ENCODE data around the gene ZNF93.
"Not testable (repeated sequence)": the region's sequence is repeated elsewhere in the genome, so short reads cannot be mapped to it uniquely, and the experiment has no call there.

Gene ZNF93

GRCh38 chr19:19900729-19901444 lies at the start of gene ZNF93:
Gene ZNF93, plus strand, starts transcription at chr19:19900946. Its CDS starts 143 bp downstream, at chr19:19901089.
- DNase-seq (ENCODE audit: low read depth) = peak; percentile 77

- DNase-seq (ENCODE audit: low read depth) = not testable (repeated sequence)
These were observed 49.0 kb upstream of the ZNF93 start for GRCh38 chr19:19851740-19852139.

- DNase-seq (ENCODE audit: low read depth) = no peak
These were observed 42.0 kb upstream of the ZNF93 start for GRCh38 chr19:19858751-19859150.

DNA sequence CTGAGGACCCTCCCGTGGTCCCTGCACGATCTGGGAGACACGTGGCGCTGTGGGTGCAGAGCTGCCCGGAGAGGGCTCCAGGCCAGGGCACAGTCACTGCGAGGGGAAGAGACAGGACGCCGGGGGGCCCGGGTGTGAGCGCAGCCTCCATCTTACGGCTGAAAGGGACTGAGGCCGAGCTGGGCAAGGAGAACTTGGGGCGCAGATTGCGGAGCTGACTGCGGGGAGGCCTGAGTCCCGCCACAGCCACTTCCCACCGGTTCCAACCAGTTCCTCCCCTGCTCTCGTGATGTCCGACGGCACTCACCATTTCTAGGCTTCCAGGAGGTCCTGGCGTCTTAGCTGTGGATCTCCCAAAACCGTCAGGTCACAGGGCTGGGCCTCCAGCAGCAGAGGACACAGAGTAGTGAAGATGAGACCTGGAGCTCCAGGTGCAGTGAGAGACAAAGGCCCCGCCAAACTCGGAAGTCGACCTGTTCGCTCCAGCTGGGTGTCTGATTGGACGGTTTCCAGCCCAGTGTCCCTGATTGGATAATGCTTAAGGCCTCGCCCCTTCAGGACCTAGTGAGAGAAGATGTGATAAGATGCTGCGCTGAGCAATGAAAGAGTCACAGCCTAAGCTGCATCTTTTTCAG lies 39.9 kb upstream of the ZNF93 start:
- no peak for DNase-seq (ENCODE audit: low read depth)

DNA sequence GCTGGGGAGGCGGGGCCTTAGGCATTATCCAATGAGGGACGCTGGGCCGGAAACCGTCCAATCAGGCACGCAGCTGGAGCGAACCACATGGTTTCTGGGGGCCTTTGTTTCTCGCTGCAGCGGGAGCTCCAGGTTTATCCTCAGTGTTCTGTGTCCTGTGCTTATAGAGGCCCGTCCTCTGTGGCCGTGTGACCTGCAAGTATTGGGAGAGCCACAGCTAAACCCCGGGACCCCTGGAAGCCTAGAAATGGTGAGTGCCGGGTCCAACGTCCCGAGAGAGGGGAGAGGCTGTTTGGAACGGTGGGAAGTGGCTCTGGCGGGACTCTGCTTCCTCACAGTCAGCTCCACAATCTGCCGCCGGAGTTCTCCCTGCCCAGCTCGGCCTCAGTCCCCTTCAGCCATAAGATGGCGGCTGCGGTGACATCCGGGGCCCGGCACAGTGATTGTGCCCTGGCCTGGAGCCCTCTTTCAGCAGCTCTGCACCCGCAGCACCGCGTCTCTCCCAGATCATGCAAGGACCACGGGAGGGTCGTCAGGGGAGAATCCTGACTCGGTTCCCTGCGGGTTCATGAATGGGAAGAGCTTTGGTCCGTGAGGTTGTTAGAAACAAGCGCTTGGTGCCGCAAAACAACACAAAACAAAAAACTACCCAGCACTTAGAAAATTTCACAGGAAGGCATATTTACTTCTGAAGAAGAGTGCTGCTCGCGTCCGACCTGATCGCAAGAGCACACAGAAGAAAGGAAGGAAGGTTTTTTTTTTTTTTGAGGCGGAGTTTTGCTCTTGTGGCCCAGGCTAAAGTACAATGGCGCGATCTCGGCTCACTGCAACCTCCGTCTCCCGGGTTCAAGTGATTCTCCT lies 34.8 kb upstream of the ZNF93 start, which contains the start of gene ZNF253:
ZNF253 (plus strand) TSS at position 133 of the 861 bp plus-strand sequence; CDS start at position 248, 115 bp downstream.
- peak; percentile 96 for DNase-seq (ENCODE audit: low read depth)

DNA sequence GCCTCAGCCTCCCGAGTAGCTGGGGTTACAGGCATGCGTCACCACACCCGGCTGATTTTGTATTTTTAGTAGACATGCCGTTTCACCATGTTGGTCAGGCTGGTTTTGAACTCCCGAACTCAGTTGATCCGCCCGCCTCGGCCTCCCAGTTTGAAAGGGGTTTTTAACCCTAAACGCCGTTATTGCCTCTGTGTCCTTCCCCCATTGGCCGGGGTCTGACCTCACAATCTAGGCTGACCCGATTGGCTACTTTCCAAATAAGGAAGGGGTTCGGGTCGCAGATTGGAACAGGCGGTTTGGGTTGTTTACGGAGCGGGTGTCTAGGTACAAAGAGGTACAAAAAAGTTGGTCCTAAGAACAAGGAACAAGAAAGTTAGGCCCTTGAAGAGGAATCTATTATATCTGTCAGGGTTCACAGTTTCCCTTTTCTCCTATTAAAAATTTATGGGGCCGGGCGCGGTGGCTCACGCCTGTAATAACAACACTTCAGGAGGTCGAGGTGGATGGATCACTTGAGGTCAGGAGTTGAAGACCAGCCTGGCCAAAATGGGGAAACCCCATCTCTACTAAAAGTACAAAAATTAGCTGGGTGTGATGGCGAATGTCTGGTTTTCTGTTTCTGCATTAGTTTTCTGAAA lies 34.0 kb upstream of the ZNF93 start:
- DNase-seq (ENCODE audit: low read depth) = no peak

GRCh38 chr19:19870086-19870485 lies 30.7 kb upstream of the ZNF93 start:
- not testable (repeated sequence) for DNase-seq (ENCODE audit: low read depth)

GRCh38 chr19:19871932-19872331 lies 28.8 kb upstream of the ZNF93 start:
- no peak for DNase-seq (ENCODE audit: low read depth)

GRCh38 chr19:19873381-19873780 lies 27.4 kb upstream of the ZNF93 start:
- no peak for DNase-seq (ENCODE audit: low read depth)

- no peak for DNase-seq (ENCODE audit: low read depth)
These were observed 23.0 kb upstream of the ZNF93 start for GRCh38 chr19:19877724-19878123.

- DNase-seq (ENCODE audit: low read depth) = no peak
These were observed 16.2 kb upstream of the ZNF93 start for GRCh38 chr19:19884583-19884982.

- not testable (repeated sequence) for DNase-seq (ENCODE audit: low read depth)
These were observed 8.4 kb upstream of the ZNF93 start for GRCh38 chr19:19892055-19892941.

DNA sequence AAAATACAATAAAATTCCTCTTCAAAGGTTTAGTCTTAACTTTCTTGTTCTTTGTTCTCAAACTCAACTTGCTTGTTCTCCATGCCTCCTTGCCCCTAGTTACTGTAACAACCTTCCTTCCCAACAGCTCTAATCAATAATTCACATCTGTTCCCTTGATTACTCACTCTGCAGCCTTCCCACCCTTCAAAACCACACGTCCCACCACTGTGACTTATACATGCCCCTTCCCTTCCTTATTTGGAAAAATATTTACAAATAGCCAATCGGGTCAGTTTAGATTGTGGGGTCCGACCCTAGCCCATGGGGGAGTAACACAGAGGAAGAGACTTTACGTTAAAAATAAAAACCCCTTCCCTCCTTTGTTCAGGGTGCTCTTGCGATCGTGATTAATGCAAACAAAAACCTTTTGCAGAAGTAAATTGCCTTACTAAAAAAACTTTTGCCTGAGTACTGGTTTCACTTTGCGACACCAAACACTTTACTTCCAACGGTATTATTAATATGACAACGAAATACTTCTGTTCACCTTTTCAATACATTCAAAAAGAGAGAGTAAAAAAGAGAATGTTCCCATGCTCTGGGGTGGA lies 512 bp upstream of the ZNF93 start:
- no peak for DNase-seq (ENCODE audit: low read depth)

DNA sequence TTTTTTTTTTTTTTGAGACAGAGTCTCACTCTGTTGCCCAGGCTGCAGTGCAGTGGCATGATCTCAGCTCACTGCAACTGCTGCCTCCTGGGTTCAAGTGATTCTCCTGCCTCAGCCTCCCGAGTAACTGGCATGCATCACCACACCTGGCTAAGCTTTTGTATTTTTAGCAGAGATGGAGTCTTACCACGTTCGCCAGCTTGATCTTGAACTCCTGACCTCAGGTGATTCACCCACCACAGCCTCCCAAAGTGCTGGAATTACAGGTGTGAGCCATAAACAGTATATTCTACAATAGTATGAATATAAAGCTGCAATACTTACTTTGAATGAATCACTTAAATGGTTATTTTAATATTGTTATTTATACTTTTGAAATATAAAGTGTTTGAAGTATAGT lies 6.8 kb downstream of the ZNF93 start:
- DNase-seq (ENCODE audit: low read depth) = not testable (repeated sequence)

DNA sequence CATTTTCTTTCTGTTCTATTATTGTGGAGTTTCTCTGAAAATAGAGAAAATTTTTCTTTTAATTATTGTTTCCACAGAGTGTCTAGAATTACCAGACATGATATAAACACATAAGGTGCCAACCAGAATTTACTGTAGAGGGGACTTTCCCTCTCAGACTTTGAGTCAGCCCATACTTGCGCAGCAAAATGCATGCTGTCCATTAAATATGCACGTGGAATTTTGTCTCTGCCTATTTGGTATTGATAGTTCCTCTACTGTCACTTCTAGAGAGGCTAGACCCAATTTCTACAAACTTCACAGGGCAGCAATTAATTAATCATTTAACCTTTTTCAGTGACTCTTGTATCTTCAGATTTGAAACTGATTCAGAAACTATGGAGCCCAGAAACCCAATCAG lies 8.9 kb downstream of the ZNF93 start:
- DNase-seq (ENCODE audit: low read depth) = no peak

GRCh38 chr19:19911150-19911549 lies 10.4 kb downstream of the ZNF93 start:
- no peak for DNase-seq (ENCODE audit: low read depth)

- DNase-seq (ENCODE audit: low read depth) = no peak
These were observed 13.8 kb downstream of the ZNF93 start for GRCh38 chr19:19914596-19914995.

DNA sequence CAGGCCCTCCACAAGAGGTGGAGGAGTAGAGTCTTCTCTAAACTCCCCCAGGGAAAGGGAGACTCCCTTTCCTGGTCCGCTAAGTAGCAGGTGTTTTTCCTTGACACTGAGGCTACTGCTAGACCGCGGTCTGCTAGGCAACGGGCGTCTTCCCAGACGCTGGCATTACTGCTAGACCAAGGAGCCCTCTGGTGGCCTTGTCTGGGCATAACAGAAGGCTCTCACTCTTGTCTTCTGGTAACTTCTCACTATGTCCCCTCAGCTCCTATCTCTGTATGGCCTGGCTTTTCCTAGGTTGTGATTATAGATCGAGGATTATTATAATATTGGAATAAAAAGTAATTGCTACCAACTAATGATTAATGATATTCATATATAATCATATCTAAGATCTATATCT lies 29.7 kb downstream of the ZNF93 start:
- DNase-seq (ENCODE audit: low read depth) = peak; percentile 8

DNA sequence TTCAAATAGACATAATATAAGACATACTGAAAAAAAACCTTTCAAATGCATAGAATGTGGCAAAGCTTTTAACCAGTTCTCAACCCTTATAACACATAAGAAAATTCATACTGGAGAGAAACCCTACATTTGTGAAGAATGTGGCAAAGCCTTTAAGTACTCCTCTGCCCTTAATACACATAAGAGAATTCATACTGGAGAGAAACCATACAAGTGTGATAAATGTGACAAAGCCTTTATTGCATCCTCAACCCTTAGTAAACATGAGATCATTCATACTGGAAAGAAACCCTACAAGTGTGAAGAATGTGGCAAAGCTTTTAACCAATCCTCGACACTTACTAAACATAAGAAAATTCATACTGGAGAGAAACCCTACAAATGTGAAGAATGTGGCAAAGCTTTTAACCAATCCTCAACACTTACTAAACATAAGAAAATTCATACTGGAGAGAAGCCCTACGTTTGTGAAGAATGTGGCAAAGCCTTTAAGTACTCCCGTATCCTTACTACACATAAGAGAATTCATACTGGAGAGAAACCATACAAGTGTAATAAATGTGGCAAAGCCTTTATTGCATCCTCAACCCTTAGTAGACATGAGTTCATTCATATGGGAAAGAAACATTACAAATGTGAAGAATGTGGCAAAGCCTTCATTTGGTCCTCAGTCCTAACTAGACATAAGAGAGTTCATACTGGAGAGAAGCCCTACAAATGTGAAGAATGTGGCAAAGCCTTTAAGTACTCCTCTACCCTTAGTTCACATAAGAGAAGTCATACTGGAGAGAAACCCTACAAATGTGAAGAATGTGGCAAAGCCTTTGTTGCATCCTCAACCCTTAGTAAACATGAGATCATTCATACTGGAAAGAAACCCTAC lies 32.9 kb downstream of the ZNF93 start:
- not testable (repeated sequence) for DNase-seq (ENCODE audit: low read depth)

- no peak for DNase-seq (ENCODE audit: low read depth)
These were observed 36.7 kb downstream of the ZNF93 start for GRCh38 chr19:19937403-19937802.
